ENCODE data around the gene BPIFB4. TPM values are rescaled to one million over a fixed set of nuclear protein-coding genes. Genes with fewer than 3 reads are reported as not detected.

The BPIFB4 gene
- total and polyA plus RNA-seq, 2 of the 4 experiments (the other 2 are of a cell fraction): not detected

- intact Hi-C loops (cut with micrococcal nuclease) (no loop called here), in situ Hi-C loops (cut with MboI; ENCODE audit: low sequenced_read_pairs) (no loop called here), dilution Hi-C loops (cut with HindIII; ENCODE audit: low sequenced_read_pairs, unreplicated experiment) (no loop called here)
- Histone ChIP-seq H3K18ac (ENCODE audit: low read depth, low read length) (no peak overlapping the region), H2BK20ac (ENCODE audit: low read depth, low read length) (no peak overlapping the region), H3K14ac (replicated peaks; ENCODE audit: low read depth, low read length) (no peak overlapping the region), H2AK5ac (ENCODE audit: low read depth, low read length) (no peak overlapping the region), H2BK120ac (ENCODE audit: low read depth, low read length) (no peak overlapping the region), H3K4me2 (ENCODE audit: low read depth, low read length) (no peak overlapping the region), H4K5ac (ENCODE audit: low read depth, low read length) (no peak overlapping the region), H4K20me1 (ENCODE audit: insufficient read depth, low read length) (no peaks in the 10 kb centered on the region), H4K8ac (ENCODE audit: low read depth in 2 of 2, low read length in 2 of 2) (no peak overlapping the region), H2BK5ac (ENCODE audit: low read depth, low read length, poor library complexity, severe bottlenecking) (no peak overlapping the region), H2AK9ac (replicated peaks; ENCODE audit: low read depth, low read length, poor library complexity) (no peak overlapping the region), H3K79me1 (ENCODE audit: low read depth in 1 of 2, low read length in 2 of 2) (no peaks in the 10 kb centered on the region), H3K4me3 (ENCODE audit: insufficient read depth, low read depth, low read length) (no peak overlapping the region), H3K9ac (ENCODE audit: low read depth, low read length) (no peak overlapping the region), H3K9me1 (ENCODE audit: insufficient read depth, low read length) (0 out of 2 replicates have a peak, but pooled peaks cover under 1% of the 10 kb centered on the region), H2AFZ (replicated peaks; ENCODE audit: low read length, poor library complexity) (no peak overlapping the region), H3K56ac (ENCODE audit: extremely low read depth, insufficient read depth, low read length) (no peak overlapping the region), H3K4me1 (ENCODE audit: control insufficient read depth, insufficient read depth, low read length) (no peaks in the 10 kb centered on the region), H3K36me3 (ENCODE audit: control insufficient read depth, insufficient read depth, low read length) (no peaks in the 10 kb centered on the region), H3K27me3 (ENCODE audit: control insufficient read depth, insufficient read depth, low read length) (peaks cover 1% of the 10 kb centered on the region; the same call in 1 of the 2 replicates), H4K91ac (ENCODE audit: insufficient read depth, low read depth, low read length) (no peak overlapping the region), H3K23ac (ENCODE audit: low read depth, low read length) (no peak overlapping the region), H3K4ac (ENCODE audit: low read depth, low read length) (no peak overlapping the region), H2BK15ac (ENCODE audit: low read depth, low read length) (no peak overlapping the region), H3K9me3 (ENCODE audit: control insufficient read depth, insufficient read depth, low read length) (no peaks in the 10 kb centered on the region), H3K27ac (ENCODE audit: insufficient read depth, low read length) (no peak overlapping the region)
- no peak for ATAC-seq (ENCODE audit: low read depth)
- ChIA-PET POLR2A (ENCODE audit: unreplicated experiment) (no interaction called here), CTCF (no interaction called here)
- no peak for DNase-seq
- BruUV-seq (replicated peaks): no TSS peak
- no CpG with 5 or more reads among the region's 7 CpGs for WGBS, 2 experiments (ENCODE audit: extremely low coverage in 2 of 2, insufficient read length in 1 of 2)
- TF ChIP-seq, protein P1, sequence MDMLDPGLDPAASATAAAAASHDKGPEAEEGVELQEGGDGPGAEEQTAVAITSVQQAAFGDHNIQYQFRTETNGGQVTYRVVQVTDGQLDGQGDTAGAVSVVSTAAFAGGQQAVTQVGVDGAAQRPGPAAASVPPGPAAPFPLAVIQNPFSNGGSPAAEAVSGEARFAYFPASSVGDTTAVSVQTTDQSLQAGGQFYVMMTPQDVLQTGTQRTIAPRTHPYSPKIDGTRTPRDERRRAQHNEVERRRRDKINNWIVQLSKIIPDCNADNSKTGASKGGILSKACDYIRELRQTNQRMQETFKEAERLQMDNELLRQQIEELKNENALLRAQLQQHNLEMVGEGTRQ (IDR thresholded peaks at IDR 0.05; ENCODE audit: low read depth, low read length): no peak
- TF ChIP-seq MAZ (IDR thresholded peaks at IDR 0.05; ENCODE audit: borderline replicate concordance, low read depth, low read length): no peak
- no peak for TF ChIP-seq SMC3 (IDR thresholded peaks at IDR 0.05; ENCODE audit: low read depth, low read length)
- TF ChIP-seq NFE2L2 (IDR thresholded peaks at IDR 0.05; ENCODE audit: low read depth, low read length): no peak
- no peak for TF ChIP-seq RFX5 (IDR thresholded peaks at IDR 0.05; ENCODE audit: low read depth, low read length)
- TF ChIP-seq POLR2A (IDR thresholded peaks at IDR 0.05; ENCODE audit: low read depth, low read length): no peak
- TF ChIP-seq CHD1 (IDR thresholded peaks at IDR 0.05; ENCODE audit: low read depth, low read length): no peak
- TF ChIP-seq CTCF (conservative IDR thresholded peaks at IDR 0.05; ENCODE audit: low read depth, low read length): no peak
- no peak for TF ChIP-seq FOS (IDR thresholded peaks at IDR 0.05; ENCODE audit: low read depth, low read length)
- TF ChIP-seq ELK1 (IDR thresholded peaks at IDR 0.05; ENCODE audit: borderline replicate concordance, low read depth, low read length): no peak
- TF ChIP-seq MXI1 (IDR thresholded peaks at IDR 0.05; ENCODE audit: borderline replicate concordance, low read depth, low read length): no peak
- no peak for TF ChIP-seq BHLHE40 (IDR thresholded peaks at IDR 0.05; ENCODE audit: low read depth, low read length)
- no peak for TF ChIP-seq RAD21 (IDR thresholded peaks at IDR 0.05; ENCODE audit: low read length)
- TF ChIP-seq CEBPB (IDR thresholded peaks at IDR 0.05; ENCODE audit: low read depth, low read length): no peak
- TF ChIP-seq RCOR1 (IDR thresholded peaks at IDR 0.05; ENCODE audit: insufficient replicate concordance, low read length): no peak
These were observed 33.3 kb downstream of the BPIFB4 start for GRCh38 chr20:33112547-33113386.

Data from IMR-90 (cell line).